ENCODE data around the gene KRTAP1-4. TPM values are rescaled to one million over a fixed set of nuclear protein-coding genes. Genes with fewer than 3 reads are reported as not detected.

Gene KRTAP1-4
- total RNA-seq, 2 experiments from 2014 or later = not detected

DNA sequence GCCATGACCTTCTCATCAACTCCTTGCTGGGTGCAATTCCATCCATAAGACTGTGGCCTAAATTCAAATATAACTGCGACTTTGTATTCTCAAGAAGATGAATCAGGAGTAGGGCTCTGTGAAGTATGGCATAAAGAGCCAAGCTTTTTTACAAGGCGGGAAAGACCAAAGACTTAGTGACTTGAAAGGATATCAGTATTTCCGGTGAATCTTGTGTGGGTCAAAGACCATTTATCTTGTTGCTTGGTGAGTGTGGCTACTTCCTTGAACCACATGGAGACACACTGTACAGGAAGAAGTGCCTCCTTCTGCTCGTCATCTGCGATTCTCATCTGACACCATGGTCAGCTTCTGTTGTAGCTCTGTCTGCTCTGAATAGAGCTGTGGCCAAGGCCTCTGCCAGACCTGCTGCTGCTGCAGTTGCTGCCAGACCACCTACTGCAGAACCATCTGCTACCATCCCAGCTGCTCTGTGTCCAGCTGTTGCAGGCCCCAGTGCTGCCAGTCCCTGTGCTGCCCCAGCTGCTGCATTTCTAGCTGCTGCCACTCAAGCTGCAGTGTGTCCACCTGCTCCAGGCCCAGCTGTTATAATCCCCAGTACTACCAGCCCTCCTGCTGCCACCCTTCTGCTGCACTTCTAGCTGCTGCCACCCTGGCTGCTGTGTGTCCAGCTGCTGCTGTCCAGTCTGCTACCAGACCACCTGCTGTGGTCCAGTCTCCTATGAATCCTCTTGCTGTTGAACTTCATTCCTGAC is 41.8 kb upstream of the KRTAP1-4 start:
- CTCF ChIA-PET (ENCODE audit: unreplicated experiment) = no interaction called here
- intact Hi-C loops (cut with micrococcal nuclease; ENCODE audit: unreplicated experiment) = no loop called here
- H3K4me2 ChIP-seq (ENCODE audit: low read length) = no peak overlapping the region
- no peak overlapping the region for H3K27ac ChIP-seq (ENCODE audit: low read depth, low read length, poor library complexity, severe bottlenecking)
- H3K9me2 ChIP-seq (ENCODE audit: insufficient read depth, low read length) = no peaks in the 10 kb centered on the region
- no peak overlapping the region for H3K4me3 ChIP-seq (ENCODE audit: low read depth, low read length, poor library complexity, severe bottlenecking)
- no peak overlapping the region for H2AFZ ChIP-seq (ENCODE audit: low read length)
- H3K4me1 ChIP-seq (ENCODE audit: insufficient read depth, low read length, poor library complexity, severe bottlenecking) = no peaks in the 10 kb centered on the region
- BruUV-seq (replicated peaks) = no TSS peak
- no peak for DNase-seq (ENCODE audit: low spot score)
- H3K79me2 ChIP-seq (ENCODE audit: insufficient read depth, low read depth, low read length) = no peaks in the 10 kb centered on the region
- TF ChIP-seq, protein P1, sequence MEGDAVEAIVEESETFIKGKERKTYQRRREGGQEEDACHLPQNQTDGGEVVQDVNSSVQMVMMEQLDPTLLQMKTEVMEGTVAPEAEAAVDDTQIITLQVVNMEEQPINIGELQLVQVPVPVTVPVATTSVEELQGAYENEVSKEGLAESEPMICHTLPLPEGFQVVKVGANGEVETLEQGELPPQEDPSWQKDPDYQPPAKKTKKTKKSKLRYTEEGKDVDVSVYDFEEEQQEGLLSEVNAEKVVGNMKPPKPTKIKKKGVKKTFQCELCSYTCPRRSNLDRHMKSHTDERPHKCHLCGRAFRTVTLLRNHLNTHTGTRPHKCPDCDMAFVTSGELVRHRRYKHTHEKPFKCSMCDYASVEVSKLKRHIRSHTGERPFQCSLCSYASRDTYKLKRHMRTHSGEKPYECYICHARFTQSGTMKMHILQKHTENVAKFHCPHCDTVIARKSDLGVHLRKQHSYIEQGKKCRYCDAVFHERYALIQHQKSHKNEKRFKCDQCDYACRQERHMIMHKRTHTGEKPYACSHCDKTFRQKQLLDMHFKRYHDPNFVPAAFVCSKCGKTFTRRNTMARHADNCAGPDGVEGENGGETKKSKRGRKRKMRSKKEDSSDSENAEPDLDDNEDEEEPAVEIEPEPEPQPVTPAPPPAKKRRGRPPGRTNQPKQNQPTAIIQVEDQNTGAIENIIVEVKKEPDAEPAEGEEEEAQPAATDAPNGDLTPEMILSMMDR (conservative IDR thresholded peaks at IDR 0.05; ENCODE audit: low read length) = no peak
- no peak for TF ChIP-seq EZH2phosphoT487 (IDR thresholded peaks at IDR 0.05; ENCODE audit: borderline replicate concordance, low read depth, low read length)
- H3K9me3 ChIP-seq (ENCODE audit: low read length) = no peaks in the 10 kb centered on the region
- H3K36me3 ChIP-seq (ENCODE audit: insufficient read depth, low read length) = no peaks in the 10 kb centered on the region
- POLR2A ChIA-PET = no interaction called here
- H4K20me1 ChIP-seq (ENCODE audit: insufficient read depth, low read length) = no peaks in the 10 kb centered on the region

DNA sequence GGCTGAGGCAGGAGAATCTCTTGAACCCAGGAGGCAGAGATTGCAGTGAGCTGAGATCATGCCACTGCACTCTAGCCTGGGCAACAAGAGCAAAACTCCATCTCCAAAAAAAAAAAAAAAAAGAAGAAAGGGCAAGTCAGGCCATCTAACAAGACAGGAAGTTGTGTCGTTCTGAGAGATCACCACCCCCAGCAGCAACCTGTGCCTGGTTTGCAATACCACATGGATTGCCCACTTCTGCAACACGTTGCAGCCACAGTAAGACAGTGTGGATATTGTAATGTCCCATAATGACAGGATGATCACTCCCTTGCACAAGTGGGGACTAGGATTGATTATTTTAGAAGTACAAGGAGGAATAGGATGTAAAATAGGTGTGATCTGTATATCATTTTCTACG is 39.0 kb upstream of the KRTAP1-4 start:
- H3K79me2 ChIP-seq (ENCODE audit: insufficient read depth, low read depth, low read length) = no peaks in the 10 kb centered on the region
- ChIA-PET POLR2A (no interaction called here), CTCF (ENCODE audit: unreplicated experiment) (no interaction called here)
- H3K4me1 ChIP-seq (ENCODE audit: insufficient read depth, low read length, poor library complexity, severe bottlenecking) = no peaks in the 10 kb centered on the region
- H3K9me3 ChIP-seq (ENCODE audit: low read length) = no peaks in the 10 kb centered on the region
- no peak overlapping the region for H3K27ac ChIP-seq (ENCODE audit: low read depth, low read length, poor library complexity, severe bottlenecking)
- H3K4me2 ChIP-seq (ENCODE audit: low read length) = no peak overlapping the region
- H2AFZ ChIP-seq (ENCODE audit: low read length) = no peak overlapping the region
- no peak overlapping the region for H3K4me3 ChIP-seq (ENCODE audit: low read depth, low read length, poor library complexity, severe bottlenecking)
- TF ChIP-seq, protein P1 (conservative IDR thresholded peaks at IDR 0.05; ENCODE audit: low read length) = no peak
- TF ChIP-seq EZH2phosphoT487 (IDR thresholded peaks at IDR 0.05; ENCODE audit: borderline replicate concordance, low read depth, low read length) = no peak
- intact Hi-C loops (cut with micrococcal nuclease; ENCODE audit: unreplicated experiment) = no loop called here
- DNase-seq (ENCODE audit: low spot score) = no peak
- no peaks in the 10 kb centered on the region for H4K20me1 ChIP-seq (ENCODE audit: insufficient read depth, low read length)
- no peaks in the 10 kb centered on the region for H3K36me3 ChIP-seq (ENCODE audit: insufficient read depth, low read length)
- no peaks in the 10 kb centered on the region for H3K9me2 ChIP-seq (ENCODE audit: insufficient read depth, low read length)
- BruUV-seq (replicated peaks) = no TSS peak

DNA sequence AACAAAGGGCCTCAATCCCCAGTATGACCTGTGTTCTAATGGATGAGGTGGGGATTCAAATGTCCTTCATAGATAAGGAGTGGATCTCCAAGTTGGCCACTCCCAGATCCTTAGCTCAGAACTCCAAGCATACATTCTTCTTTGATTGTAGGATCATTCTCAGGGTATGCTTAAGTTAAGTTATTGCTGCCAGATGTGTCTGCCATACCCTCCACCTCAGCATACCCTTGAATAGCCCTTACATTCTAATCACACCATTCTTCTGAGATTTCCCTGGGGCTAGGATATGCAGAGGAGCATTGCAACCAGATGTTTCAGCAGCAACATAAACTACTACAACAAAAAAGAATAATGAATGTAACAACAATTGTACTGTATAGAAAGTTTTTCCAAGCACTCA is 37.3 kb upstream of the KRTAP1-4 start:
- Histone ChIP-seq H3K79me2 (ENCODE audit: insufficient read depth, low read depth, low read length) (no peaks in the 10 kb centered on the region), H2AFZ (ENCODE audit: low read length) (no peak overlapping the region), H3K4me3 (ENCODE audit: low read depth, low read length, poor library complexity, severe bottlenecking) (no peak overlapping the region), H3K4me2 (ENCODE audit: low read length) (no peak overlapping the region), H4K20me1 (ENCODE audit: insufficient read depth, low read length) (no peaks in the 10 kb centered on the region), H3K9me3 (ENCODE audit: low read length) (no peaks in the 10 kb centered on the region), H3K36me3 (ENCODE audit: insufficient read depth, low read length) (no peaks in the 10 kb centered on the region), H3K4me1 (ENCODE audit: insufficient read depth, low read length, poor library complexity, severe bottlenecking) (no peaks in the 10 kb centered on the region), H3K9me2 (ENCODE audit: insufficient read depth, low read length) (no peaks in the 10 kb centered on the region), H3K27ac (ENCODE audit: low read depth, low read length, poor library complexity, severe bottlenecking) (no peak overlapping the region)
- TF ChIP-seq, protein P1 (conservative IDR thresholded peaks at IDR 0.05; ENCODE audit: low read length) = no peak
- no peak for TF ChIP-seq EZH2phosphoT487 (IDR thresholded peaks at IDR 0.05; ENCODE audit: borderline replicate concordance, low read depth, low read length)
- DNase-seq (ENCODE audit: low spot score) = no peak
- ChIA-PET CTCF (ENCODE audit: unreplicated experiment) (no interaction called here), POLR2A (no interaction called here)
- intact Hi-C loops (cut with micrococcal nuclease; ENCODE audit: unreplicated experiment) = no loop called here
- BruUV-seq (replicated peaks) = no TSS peak

Measured in OCI-LY7 (cell line).